GM18508 (cell line): ENCODE data around the gene RTN4IP1.
"Not testable (repeated sequence)": the region's sequence is repeated elsewhere in the genome, so short reads cannot be mapped to it uniquely, and the experiment has no call there.

Experiments used
- ATAC-seq: cut with Tn5 transposase; IDR thresholded peaks from one replicate; pipeline ENCODE4 v1.9.1; 2021; ENCODE audit warnings: moderate number of reproducible peaks; ENCODE audit not compliant: insufficient read depth, unreplicated experiment

RTN4IP1 gene

GRCh38 chr6:106549521-106549920, 79.8 kb downstream of the RTN4IP1 start:
- ATAC-seq: no peak

GRCh38 chr6:106548926-106549455, 80.3 kb downstream of the RTN4IP1 start:
- ATAC-seq: not testable (repeated sequence)

GRCh38 chr6:106547601-106548453, 81.5 kb downstream of the RTN4IP1 start:
- ATAC-seq: no peak

- ATAC-seq: no peak
These were observed 82.4 kb downstream of the RTN4IP1 start for GRCh38 chr6:106546691-106547414.

- no peak for ATAC-seq
These were observed 83.0 kb downstream of the RTN4IP1 start for GRCh38 chr6:106546261-106546690.

GRCh38 chr6:106540907-106541306, 88.4 kb downstream of the RTN4IP1 start:
- no peak for ATAC-seq

- no peak for ATAC-seq
These were observed 88.9 kb downstream of the RTN4IP1 start for GRCh38 chr6:106540432-106540831.

- ATAC-seq: no peak
These were observed 89.4 kb downstream of the RTN4IP1 start for GRCh38 chr6:106539936-106540335.

GRCh38 chr6:106538145-106538544, 91.2 kb downstream of the RTN4IP1 start:
- no peak for ATAC-seq

GRCh38 chr6:106537662-106538061, 91.6 kb downstream of the RTN4IP1 start:
- no peak for ATAC-seq

GRCh38 chr6:106536851-106537250, 92.4 kb downstream of the RTN4IP1 start:
- peak; percentile 38 for ATAC-seq

GRCh38 chr6:106536357-106536756, 92.9 kb downstream of the RTN4IP1 start:
- ATAC-seq: no peak

GRCh38 chr6:106535012-106535411, 94.3 kb downstream of the RTN4IP1 start:
- no peak for ATAC-seq

GRCh38 chr6:106534564-106534982, 94.7 kb downstream of the RTN4IP1 start:
- no peak for ATAC-seq

GRCh38 chr6:106534004-106534403, 95.3 kb downstream of the RTN4IP1 start:
- no peak for ATAC-seq

GRCh38 chr6:106533054-106533453, 96.2 kb downstream of the RTN4IP1 start:
- ATAC-seq: no peak

GRCh38 chr6:106530502-106530901, 98.8 kb downstream of the RTN4IP1 start:
- ATAC-seq: no peak

- no peak for ATAC-seq
These were observed 99.3 kb downstream of the RTN4IP1 start for GRCh38 chr6:106530026-106530425.

GRCh38 chr6:106529438-106529837, 99.9 kb downstream of the RTN4IP1 start:
- no peak for ATAC-seq

- ATAC-seq: no peak
These were observed 100.8 kb downstream of the RTN4IP1 start for GRCh38 chr6:106528521-106528920.

GRCh38 chr6:106527979-106528378, 101.3 kb downstream of the RTN4IP1 start:
- no peak for ATAC-seq
